WTC11 (cell line): ENCODE measurements around the gene SMYD4.
"Not testable (repeated sequence)": the region's sequence is repeated elsewhere in the genome, so short reads cannot be mapped to it uniquely, and the experiment has no call there.

Source experiments
- IRF2 ChIP-seq: sonication (generic); formaldehyde crosslinking; IDR thresholded peaks from 2 replicates; pipeline ENCODE4 v1.8.0; 2022; ENCODE audit warnings: low read depth, missing genetic modification reagents, borderline replicate concordance
- JAZF1 ChIP-seq: fragments of 250-450 bp; sonication (Bioruptor Pico); IDR thresholded peaks from 2 replicates; pipeline ENCODE4 v1.9.0; 2021; ENCODE audit warnings: moderate library complexity, mild to moderate bottlenecking, inconsistent platforms
- MAX ChIP-seq: sonication (generic); formaldehyde crosslinking; IDR thresholded peaks from 2 replicates; pipeline ENCODE4 v1.8.0; 2022; ENCODE audit warnings: mild to moderate bottlenecking, missing genetic modification reagents
- NR3C1 ChIP-seq: sonication (generic); formaldehyde crosslinking; conservative IDR thresholded peaks from 2 replicates; pipeline ENCODE4 v1.8.1; 2023; ENCODE audit warnings: low read depth, mild to moderate bottlenecking, missing genetic modification reagents
- PRDM15 ChIP-seq: sonication (generic); formaldehyde crosslinking; IDR thresholded peaks from 2 replicates; pipeline ENCODE4 v1.8.0; 2022; ENCODE audit warnings: missing genetic modification reagents
- TP53 ChIP-seq: sonication (generic); formaldehyde crosslinking; IDR thresholded peaks from 2 replicates; pipeline ENCODE4 v1.8.1; 2023; ENCODE audit warnings: mild to moderate bottlenecking, missing genetic modification reagents
- ZNF423 ChIP-seq: fragments of 250-450 bp; sonication (Bioruptor Pico); IDR thresholded peaks from 2 replicates; pipeline ENCODE4 v2.1.2; 2022; ENCODE audit warnings: mild to moderate bottlenecking, moderate library complexity
- TF ChIP-seq, protein P1 (sequence below): fragments of 200-600 bp; IDR thresholded peaks from 2 replicates; pipeline ENCODE4 v1.8.0; 2022; ENCODE audit warnings: antibody characterized with exemption

DNA sequence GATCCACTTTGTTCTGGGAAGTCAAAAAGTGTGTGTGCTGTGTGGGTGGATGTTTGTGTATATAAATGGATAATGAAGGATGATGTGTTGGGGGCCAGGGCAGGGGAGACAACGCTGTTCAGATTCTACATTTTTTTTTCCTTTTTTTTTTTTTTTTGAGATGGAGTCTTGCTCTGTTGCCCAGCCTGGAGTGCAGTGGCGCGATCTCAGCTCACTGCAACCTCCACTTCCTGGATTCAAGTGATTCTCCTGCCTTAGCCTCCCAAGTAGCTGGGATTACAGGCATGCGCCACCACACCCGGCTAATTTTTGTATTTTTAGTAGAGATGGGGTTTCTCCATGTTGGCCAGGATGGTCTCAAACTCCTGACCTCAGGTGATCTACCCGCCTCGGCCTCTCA lies 65.0 kb downstream of the SMYD4 start:
- TF ChIP-seq ZNF423, NR3C1, MAX, TP53, IRF2, JAZF1, PRDM15 (CRISPR knock-in tag): not testable (repeated sequence)
- TF ChIP-seq, protein P1, sequence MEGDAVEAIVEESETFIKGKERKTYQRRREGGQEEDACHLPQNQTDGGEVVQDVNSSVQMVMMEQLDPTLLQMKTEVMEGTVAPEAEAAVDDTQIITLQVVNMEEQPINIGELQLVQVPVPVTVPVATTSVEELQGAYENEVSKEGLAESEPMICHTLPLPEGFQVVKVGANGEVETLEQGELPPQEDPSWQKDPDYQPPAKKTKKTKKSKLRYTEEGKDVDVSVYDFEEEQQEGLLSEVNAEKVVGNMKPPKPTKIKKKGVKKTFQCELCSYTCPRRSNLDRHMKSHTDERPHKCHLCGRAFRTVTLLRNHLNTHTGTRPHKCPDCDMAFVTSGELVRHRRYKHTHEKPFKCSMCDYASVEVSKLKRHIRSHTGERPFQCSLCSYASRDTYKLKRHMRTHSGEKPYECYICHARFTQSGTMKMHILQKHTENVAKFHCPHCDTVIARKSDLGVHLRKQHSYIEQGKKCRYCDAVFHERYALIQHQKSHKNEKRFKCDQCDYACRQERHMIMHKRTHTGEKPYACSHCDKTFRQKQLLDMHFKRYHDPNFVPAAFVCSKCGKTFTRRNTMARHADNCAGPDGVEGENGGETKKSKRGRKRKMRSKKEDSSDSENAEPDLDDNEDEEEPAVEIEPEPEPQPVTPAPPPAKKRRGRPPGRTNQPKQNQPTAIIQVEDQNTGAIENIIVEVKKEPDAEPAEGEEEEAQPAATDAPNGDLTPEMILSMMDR, result not testable (repeated sequence)
